ENCODE data around the gene GALNTL6. TPM values are rescaled to one million over a fixed set of nuclear protein-coding genes. Genes with fewer than 3 reads are reported as not detected.

Gene GALNTL6
- total and polyA plus RNA-seq, 9 of the 15 experiments (the other 6 are each of a cell fraction or from before 2014, with no cell fraction given), result 0.18 to 0.50 (median 0.29) TPM

GRCh38 chr4:173051232-173051631, 1238.0 kb downstream of the GALNTL6 start (continued):
- TF ChIP-seq TAF1 (IDR thresholded peaks at IDR 0.05; ENCODE audit: control insufficient read depth, extremely low read depth, insufficient read depth, low read length, severe bottlenecking), result no peak
- TF ChIP-seq TCFL5 (CRISPR knock-in tag; conservative IDR thresholded peaks at IDR 0.05), result no peak
- TF ChIP-seq ZNF133 (CRISPR knock-in tag; IDR thresholded peaks at IDR 0.05), result no peak
- TF ChIP-seq PPARD (CRISPR knock-in tag; IDR thresholded peaks at IDR 0.05), result no peak
- no peak for TF ChIP-seq ZNF696 (CRISPR knock-in tag; conservative IDR thresholded peaks at IDR 0.05)
- no peak for TF ChIP-seq ZNF76 (CRISPR knock-in tag; IDR thresholded peaks at IDR 0.05; ENCODE audit: borderline replicate concordance)

- POLR2A ChIA-PET, result interaction anchor here (0.8 to 1.0 kb wide), 3 partner anchors 17 to 250 kb away, joined by 3 to 4 read pairs (median 3); no protein-coding TSS in a partner anchor
- peak overlapping the region; percentile 57 for H3K27ac ChIP-seq (ENCODE audit: extremely low read depth, low read depth, low read length)
- in situ Hi-C loops (cut with MboI) (no loop called here), intact Hi-C loops (cut with micrococcal nuclease) (no loop called here)
- H3K9me3 ChIP-seq (replicated peaks; ENCODE audit: control insufficient read depth, insufficient read depth, low read depth, low read length), result no peaks in the 10 kb centered on the region
- ATAC-seq, result peak; percentile 75
- 3% methylated on average over 9 of the region's 9 CpGs for WGBS (ENCODE audit: insufficient coverage, low coverage, missing lambda C conversion rate)
- no peaks in the 10 kb centered on the region for H4K20me1 ChIP-seq (replicated peaks; ENCODE audit: control insufficient read depth, insufficient read depth, low read length)
- H3K27me3 ChIP-seq (ENCODE audit: control insufficient read depth in 2 of 2, insufficient read depth in 2 of 2, low read length in 2 of 2), result no peaks in the 10 kb centered on the region
- no peaks in the 10 kb centered on the region for H3K36me3 ChIP-seq (ENCODE audit: control insufficient read depth, insufficient read depth, low read length)
- CTCF ChIA-PET (ENCODE audit: low intra/inter-chr PET ratio), result interaction anchor here (0.9 kb wide), 1 partner anchor 365 kb away, joined by 3 read pairs; no protein-coding TSS in a partner anchor
- no peak for FAIRE-seq
- H3K79me2 ChIP-seq (ENCODE audit: control insufficient read depth, insufficient read depth, low read length), result no peaks in the 10 kb centered on the region
- peak in 2 of 4 experiments; percentile 21 to 27 for DNase-seq (ENCODE audit: extremely low read depth in 1 of 4, low spot score in 3 of 4)
- peak overlapping the region; percentile 97 for H2AFZ ChIP-seq (ENCODE audit: low read depth, low read length)
- H3K9ac ChIP-seq (ENCODE audit: insufficient read depth in 1 of 2, low read depth in 2 of 2, low read length in 2 of 2), result peak overlapping the region; percentile 15 to 55; a peak in 3 of 4 replicates
- peaks cover 0 to 4% of the 10 kb centered on the region in 2 experiments; a peak in 2 of 5 replicates for H3K4me1 ChIP-seq (replicated peaks in 1 of 2; ENCODE audit: control insufficient read depth in 2 of 2, insufficient read depth in 2 of 2, low read length in 2 of 2)
- H3K4me2 ChIP-seq (ENCODE audit: insufficient read depth, low read length), result peak overlapping the region; percentile 82
- no peak overlapping the region; the same call in 1 of the 2 replicates for H3K4me3 ChIP-seq
- no TSS peak for BruUV-seq (replicated peaks)
- no peaks in the 10 kb centered on the region for H3K9me1 ChIP-seq (ENCODE audit: control insufficient read depth, insufficient read depth, low read length)
- TF ChIP-seq BRD9 (IDR thresholded peaks at IDR 0.05; ENCODE audit: low read depth, partially characterized antibody) (no peak), ATF6 (CRISPR knock-in tag; IDR thresholded peaks at IDR 0.05) (no peak), ETS1 (conservative IDR thresholded peaks at IDR 0.05; ENCODE audit: control insufficient read depth, low read depth, low read length) (no peak), MNT (conservative IDR thresholded peaks at IDR 0.05) (no peak), YBX1 (IDR thresholded peaks at IDR 0.05) (no peak), U2AF2 (optimal IDR thresholded peaks at IDR 0.05; ENCODE audit: low read depth, low read length) (no peak), GATAD2A (IDR thresholded peaks at IDR 0.05) (no peak), SIN3A (IDR thresholded peaks at IDR 0.05; ENCODE audit: borderline replicate concordance in 2 of 2, control insufficient read depth in 1 of 2, low read depth in 2 of 2, low read length in 2 of 2) (no peak), ZNF583 (CRISPR knock-in tag; IDR thresholded peaks at IDR 0.05) (no peak), KDM5B (IDR thresholded peaks at IDR 0.05; ENCODE audit: insufficient replicate concordance, low read depth, low read length) (no peak), GTF2A2 (tag; IDR thresholded peaks at IDR 0.05) (no peak)
Measured at GRCh38 chr4:173051716-173052115, 1238.5 kb downstream of the GALNTL6 start.

All from K562 (cell line).